Esophagus (tissue), 2 donors: ENCODE results near the gene KCNN3. TPM values are rescaled to one million over a fixed set of nuclear protein-coding genes. Genes with fewer than 3 reads are reported as not detected.

Experiments
- H3K27ac ChIP-seq, 2 donors: one replicate each; pipeline ENCODE4 v1.5.1; 2013; ENCODE audit warnings: low read depth in 2 of 2, mild to moderate bottlenecking in 2 of 2, inconsistent platforms in 1 of 2, low read length in 1 of 2, moderate library complexity in 1 of 2
- H3K27me3 ChIP-seq, 2 donors: one replicate each; pipeline ENCODE4 v1.6.1; 2013; ENCODE audit warnings: low read length in 2 of 2, control low read depth in 1 of 2, mild to moderate bottlenecking in 1 of 2; ENCODE audit not compliant: insufficient read depth in 2 of 2, control insufficient read depth in 1 of 2
- H3K36me3 ChIP-seq, 2 donors: one replicate each; pipeline ENCODE4 v1.6.1; 2013; ENCODE audit warnings: low read length in 1 of 2; ENCODE audit not compliant: control insufficient read depth in 2 of 2, insufficient read depth in 2 of 2
- H3K4me1 ChIP-seq, 2 donors: one replicate each; pipeline ENCODE4 v1.6.1; 2013; ENCODE audit warnings: low read length in 1 of 2; ENCODE audit not compliant: control insufficient read depth in 2 of 2, insufficient read depth in 2 of 2
- H3K4me3 ChIP-seq, 2 donors: one replicate each; pipeline ENCODE4 v1.5.1; 2013; ENCODE audit warnings: low read length in 2 of 2, mild to moderate bottlenecking in 2 of 2, low read depth in 1 of 2, moderate library complexity in 1 of 2
- H3K9me3 ChIP-seq, 2 donors: one replicate each; pipeline ENCODE4 v1.6.1; 2013; ENCODE audit warnings: mild to moderate bottlenecking in 2 of 2, low read depth in 1 of 2, low read length in 1 of 2, moderate library complexity in 1 of 2; ENCODE audit not compliant: control insufficient read depth in 2 of 2, insufficient read depth in 1 of 2
- WGBS, 2 donors: extraction: QIAGEN DNeasy Blood & Tissue Kit; methylation state at CpG; one replicate each; pipeline ENCODE4 v1.1.7; 2013; 5-methylcytosine and 5-hydroxymethylcytosine counted together
- polyA plus RNA-seq, 2 donors: library from polyadenylated mRNA; stranded (reverse); fragments of 200-250 nt; gene quantifications; one replicate each; pipeline ENCODE4 v1.2.3, GENCODE V29; 2013
- donor health status: healthy with polysubstance abuse.
- donor health status: Bipolar disorder and iron deficiency.

Gene KCNN3
- polyA plus RNA-seq, 2 donors: 0.12 to 0.14 TPM

DNA sequence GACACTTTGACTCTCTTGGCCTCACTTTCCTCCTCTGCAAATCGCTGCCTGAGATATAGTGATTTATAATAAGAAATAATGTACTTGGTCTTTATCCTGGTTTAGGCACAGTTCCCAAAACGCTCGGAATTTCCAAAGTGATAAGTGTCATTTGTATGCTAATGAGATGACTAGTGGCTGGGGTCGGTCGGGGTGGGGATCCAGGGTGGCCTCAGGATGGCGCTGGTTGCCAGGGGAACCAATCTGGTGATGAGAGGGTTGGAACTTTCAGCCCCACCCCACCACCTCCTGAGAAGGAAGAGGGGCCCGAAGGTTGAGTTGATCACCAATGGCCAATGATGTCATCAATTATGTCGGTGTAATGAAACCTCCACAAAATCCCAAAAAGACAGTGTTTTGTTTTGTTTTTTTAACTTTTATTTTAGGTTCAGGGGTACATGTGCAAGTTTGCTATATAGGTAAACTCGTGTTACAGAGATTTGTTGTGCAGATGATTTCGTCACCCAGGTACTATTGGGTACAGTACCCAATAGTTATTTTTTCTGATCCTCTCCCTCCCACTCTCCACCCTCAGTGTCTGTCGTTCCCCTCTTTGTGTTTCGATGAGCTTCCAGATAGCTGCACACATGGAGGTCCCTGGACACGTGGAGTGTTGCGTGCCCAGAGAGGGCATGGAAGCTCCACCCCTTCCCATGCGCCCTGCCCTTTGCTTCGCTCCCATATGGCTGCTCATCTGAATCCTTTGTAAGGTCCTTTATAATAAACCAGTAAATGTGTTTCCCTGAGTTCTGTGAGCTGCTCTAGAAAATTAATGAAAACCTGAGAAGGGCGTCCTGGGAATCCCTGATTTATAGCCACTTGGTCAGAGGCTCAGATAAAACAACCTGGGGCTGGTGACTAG, 97.2 kb downstream of the KCNN3 start:
- no peaks in the 10 kb centered on the region for H3K36me3 ChIP-seq
- WGBS, 2 donors: 58 to 63% methylated on average over 17 of the region's 17 CpGs
- no peaks in the 10 kb centered on the region for H3K4me1 ChIP-seq
- no peaks in the 10 kb centered on the region for H3K27me3 ChIP-seq
- H3K27ac ChIP-seq: no peak overlapping the region
- H3K4me3 ChIP-seq: no peak overlapping the region
- H3K9me3 ChIP-seq: no peaks in the 10 kb centered on the region

- WGBS, 2 donors: 95 to 97% methylated on average over 23 of the region's 23 CpGs
- H3K4me1 ChIP-seq: no peaks in the 10 kb centered on the region
- no peaks in the 10 kb centered on the region for H3K36me3 ChIP-seq
- no peaks in the 10 kb centered on the region for H3K9me3 ChIP-seq
- H3K27me3 ChIP-seq: no peaks in the 10 kb centered on the region
- H3K4me3 ChIP-seq: no peak overlapping the region
- H3K27ac ChIP-seq: no peak overlapping the region
Observed at GRCh38 chr1:154772056-154772455, 98.0 kb downstream of the KCNN3 start.

DNA sequence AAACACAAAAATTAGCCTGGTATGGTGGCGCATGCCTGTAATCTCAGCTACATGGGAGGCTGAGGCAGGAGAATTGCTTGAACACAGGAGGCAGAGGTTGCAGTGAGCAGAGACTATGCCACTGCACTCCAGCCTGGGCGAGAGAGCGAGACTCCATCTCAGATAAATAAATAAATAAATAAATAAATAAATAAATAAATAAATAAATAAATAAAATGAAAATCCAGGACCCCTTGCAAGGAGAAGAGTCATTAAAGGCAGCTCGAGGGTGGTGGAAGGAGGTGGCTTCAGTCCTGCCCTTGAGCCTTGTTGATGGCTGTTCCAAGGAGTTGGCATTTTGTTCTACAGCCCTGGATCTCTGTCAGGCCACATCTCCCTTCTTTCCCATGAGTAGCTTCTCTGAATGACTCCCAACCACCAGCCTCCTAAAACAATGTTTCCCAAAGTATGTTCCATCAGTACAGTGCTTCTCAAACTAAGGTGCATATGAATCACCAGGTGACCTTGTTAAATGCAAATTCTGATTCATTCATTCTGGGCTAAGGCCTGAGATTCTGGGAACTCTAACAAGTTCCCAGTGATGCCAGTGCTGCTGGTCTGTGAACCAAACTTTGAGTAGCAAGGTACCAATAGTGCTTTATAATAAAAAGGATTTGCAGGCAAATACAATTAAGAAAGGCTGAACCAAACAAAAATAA, 99.0 kb downstream of the KCNN3 start:
- H3K27ac ChIP-seq: no peak overlapping the region
- H3K9me3 ChIP-seq: no peaks in the 10 kb centered on the region
- H3K27me3 ChIP-seq: no peaks in the 10 kb centered on the region
- H3K4me1 ChIP-seq: no peaks in the 10 kb centered on the region
- H3K36me3 ChIP-seq: no peaks in the 10 kb centered on the region
- WGBS, 2 donors: 91 to 94% methylated on average over 4 of the region's 4 CpGs
- no peak overlapping the region for H3K4me3 ChIP-seq

DNA sequence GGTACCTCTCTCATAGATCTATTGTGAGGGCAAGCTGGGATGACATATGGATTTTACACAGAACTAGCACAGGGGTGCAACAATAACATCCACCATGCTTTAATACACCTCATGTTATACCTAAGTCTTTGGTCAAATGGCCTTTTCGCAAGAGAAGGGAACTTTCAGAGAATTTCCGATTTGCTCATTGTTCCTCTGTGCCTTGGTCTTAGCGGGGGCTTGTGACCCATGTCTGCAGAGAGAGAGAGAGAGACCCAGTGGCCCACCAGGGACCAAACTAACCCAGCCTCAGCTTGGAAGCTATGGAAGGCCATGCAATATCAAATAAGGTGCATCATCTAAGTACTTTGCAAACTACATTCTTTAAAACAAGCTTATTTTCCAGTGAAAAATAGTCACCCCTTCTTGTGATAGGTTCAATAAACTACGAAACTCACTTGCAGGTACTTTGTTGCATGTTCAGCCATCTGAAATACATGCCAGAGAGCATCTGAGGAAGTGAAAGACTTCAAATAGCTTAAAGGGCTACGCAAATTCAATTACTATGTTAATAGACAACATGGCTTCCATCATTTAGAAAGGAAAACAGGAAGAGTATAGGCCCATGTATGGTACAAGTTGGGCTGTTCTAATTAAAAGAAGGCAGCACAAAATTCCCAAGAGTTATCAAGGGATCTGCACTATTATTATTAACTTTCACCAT, 100.7 kb downstream of the KCNN3 start:
- no peaks in the 10 kb centered on the region for H3K27me3 ChIP-seq
- no peaks in the 10 kb centered on the region for H3K36me3 ChIP-seq

GRCh38 chr1:154768456-154769125, 101.5 kb downstream of the KCNN3 start:
- H3K27me3 ChIP-seq: no peaks in the 10 kb centered on the region
- WGBS, 2 donors: 63% methylated on average over 8 of the region's 8 CpGs

More for the DNA sequence above, 100.7 kb downstream of the KCNN3 start:
- Histone ChIP-seq H3K27ac (no peak overlapping the region), H3K9me3 (no peaks in the 10 kb centered on the region), H3K4me1 (no peaks in the 10 kb centered on the region), H3K4me3 (no peak overlapping the region)
- 87 to 93% methylated on average over 5 of the region's 5 CpGs for WGBS, 2 donors

DNA sequence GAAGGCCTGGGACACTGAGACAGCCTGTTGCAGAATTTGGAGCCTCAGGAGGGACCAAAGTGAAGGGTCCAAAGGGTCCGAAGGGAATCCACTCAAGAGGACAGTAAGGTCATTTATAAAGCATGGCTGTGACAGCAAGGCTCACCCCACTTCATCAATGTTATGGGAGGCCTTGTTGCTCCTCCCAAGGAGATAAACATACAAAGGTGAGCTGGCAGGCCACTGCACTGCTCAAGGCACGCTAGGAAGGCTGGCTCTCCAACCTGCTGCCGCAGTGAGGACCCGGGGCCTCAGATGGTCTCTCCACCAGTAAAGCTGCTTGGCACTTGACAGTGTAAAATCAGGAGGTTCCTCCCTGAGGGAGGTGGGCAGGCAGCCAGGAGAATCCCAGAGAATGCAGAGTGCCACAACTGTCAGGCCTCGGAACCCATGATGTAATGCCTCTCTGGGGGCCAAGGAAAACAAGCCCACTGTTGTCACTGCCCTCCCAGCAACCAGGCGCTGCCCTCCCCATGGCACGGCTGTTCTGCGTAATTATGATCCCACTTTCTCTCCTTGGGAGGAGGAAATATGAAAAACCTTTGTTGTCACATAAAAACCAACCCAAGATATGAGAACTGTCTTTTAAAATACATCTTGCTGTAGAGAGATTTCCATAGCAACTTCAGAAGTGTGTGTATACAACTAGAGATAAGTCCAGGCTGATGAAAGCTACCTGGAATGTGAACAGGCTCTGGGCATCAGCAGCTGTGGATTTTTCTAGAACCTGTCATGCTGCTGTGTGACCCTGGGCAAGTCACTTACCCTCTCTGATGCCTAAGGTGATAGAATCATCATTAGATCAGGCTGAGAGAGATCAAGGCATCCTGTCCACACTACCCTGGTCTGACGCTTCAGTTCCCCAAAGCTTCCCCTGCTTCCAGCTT, 102.5 kb downstream of the KCNN3 start:
- no peaks in the 10 kb centered on the region for H3K9me3 ChIP-seq
- no peak overlapping the region for H3K4me3 ChIP-seq
- no peaks in the 10 kb centered on the region for H3K27me3 ChIP-seq
- WGBS, 2 donors: 60 to 67% methylated on average over 9 of the region's 9 CpGs
- no peak overlapping the region for H3K27ac ChIP-seq
- H3K4me1 ChIP-seq: no peaks in the 10 kb centered on the region
- no peaks in the 10 kb centered on the region for H3K36me3 ChIP-seq

More at GRCh38 chr1:154768456-154769125, 101.5 kb downstream of the KCNN3 start:
- H3K4me1 ChIP-seq: no peaks in the 10 kb centered on the region
- H3K27ac ChIP-seq: no peak overlapping the region
- H3K36me3 ChIP-seq: no peaks in the 10 kb centered on the region
- H3K9me3 ChIP-seq: no peaks in the 10 kb centered on the region
- no peak overlapping the region for H3K4me3 ChIP-seq

DNA sequence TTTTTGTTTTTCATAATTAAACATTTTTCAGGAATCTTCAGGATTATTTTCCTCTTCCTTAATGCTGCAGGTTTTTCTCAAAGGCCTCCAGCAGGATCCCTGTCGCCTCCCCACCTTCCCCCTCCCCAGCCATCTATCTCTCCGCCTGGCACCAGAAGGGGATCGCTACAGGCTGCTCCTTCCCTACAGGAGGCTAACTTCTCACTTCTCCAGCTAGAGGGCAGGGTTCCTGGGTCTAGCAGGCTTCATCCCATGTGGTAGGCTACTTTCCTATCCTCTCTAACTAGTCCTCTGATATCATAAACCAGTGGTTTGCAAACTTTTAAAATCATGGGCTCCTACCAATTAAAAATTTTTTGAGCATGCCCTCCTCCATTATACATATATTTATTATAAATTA, 104.1 kb downstream of the KCNN3 start:
- Histone ChIP-seq H3K4me3 (no peak overlapping the region), H3K9me3 (no peaks in the 10 kb centered on the region), H3K27ac (no peak overlapping the region), H3K4me1 (no peaks in the 10 kb centered on the region), H3K27me3 (no peaks in the 10 kb centered on the region), H3K36me3 (no peaks in the 10 kb centered on the region)
- WGBS, 2 donors: 72 to 74% methylated on average over 3 of the region's 3 CpGs

DNA sequence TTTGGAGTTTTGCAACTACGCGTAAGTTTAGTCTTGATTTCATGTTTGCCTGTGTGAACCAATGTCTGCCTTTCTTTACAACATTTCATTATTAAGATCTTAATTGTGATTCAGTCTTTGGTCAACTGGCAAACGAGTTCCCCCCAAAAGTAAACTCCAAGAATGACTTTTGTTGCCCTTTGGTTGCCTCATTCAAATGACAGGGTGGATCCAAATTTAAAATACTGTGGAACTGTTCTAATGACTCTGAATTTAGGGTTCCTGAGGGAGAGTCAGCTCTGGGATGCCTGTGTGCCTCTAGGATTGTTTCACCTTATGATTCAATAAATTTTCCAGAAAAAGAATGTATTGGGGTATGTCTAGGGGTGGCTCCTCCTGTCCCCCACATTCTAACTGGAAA, 105.3 kb downstream of the KCNN3 start:
- Histone ChIP-seq H3K27ac (no peak overlapping the region), H3K27me3 (no peaks in the 10 kb centered on the region), H3K9me3 (no peaks in the 10 kb centered on the region), H3K4me3 (no peak overlapping the region), H3K36me3 (no peaks in the 10 kb centered on the region), H3K4me1 (peaks cover 2 to 3% of the 10 kb centered on the region in 2 donors)
- WGBS, 2 donors: 75 to 81% methylated on average over 3 of the region's 3 CpGs
